Transverse colon (tissue), 4 donors: ENCODE data around the gene RHNO1. TPM values are rescaled to one million over a fixed set of nuclear protein-coding genes. Genes with fewer than 3 reads are reported as not detected.

Experiments
- DNase-seq: peaks from one replicate; pipeline ENCODE4 v3.0.0-alpha.2; 2019
- H3K27ac ChIP-seq, 4 donors: fragments of 200-600 bp; sonication (generic); 2 replicates each; pipeline ENCODE4 v1.5.1; 2016 to 2018; ENCODE audit warnings: inconsistent platforms in 4 of 4
- H3K27me3 ChIP-seq: fragments of 200-600 bp; sonication (generic); 2 replicates; pipeline ENCODE4 v1.5.1; 2017; ENCODE audit warnings: inconsistent platforms
- H3K36me3 ChIP-seq, 4 donors: fragments of 200-600 bp; sonication (generic); 2 replicates each; pipeline ENCODE4 v1.5.1; 2017 to 2019; ENCODE audit warnings: inconsistent platforms in 4 of 4
- H3K4me1 ChIP-seq, 4 donors: fragments of 200-600 bp; sonication (generic); 2 replicates each; pipeline ENCODE4 v1.5.1; 2017 to 2020; ENCODE audit warnings: inconsistent platforms in 4 of 4
- H3K4me3 ChIP-seq, 4 donors: fragments of 200-600 bp; sonication (generic); 1 replicate in 1 of 4; 2 replicates in 3 of 4; pipeline versions ENCODE4 v1.5.1 to v1.6.1; 2017 to 2019; ENCODE audit warnings: inconsistent platforms in 4 of 4
- H3K9me3 ChIP-seq, 2 donors: fragments of 200-600 bp; sonication (generic); 2 replicates each; pipeline ENCODE4 v1.5.1; 2017 to 2019; ENCODE audit warnings: inconsistent platforms in 2 of 2
- EP300 ChIP-seq: sonication (generic); formaldehyde crosslinking; IDR thresholded peaks from one replicate; pipeline ENCODE4 v1.6.1; 2017; ENCODE audit warnings: antibody characterized with exemption, low read depth
- POLR2AphosphoS5 ChIP-seq, 3 donors: sonication (generic); formaldehyde crosslinking; IDR thresholded peaks; one replicate each; pipeline ENCODE4 v1.6.1; 2016; ENCODE audit warnings: antibody characterized with exemption in 3 of 3
- WGBS, 2 donors: methylation state at CpG; one replicate each; pipeline ENCODE4 v1.1.5; 2018; ENCODE audit warnings: low coverage in 1 of 2; 5-methylcytosine and 5-hydroxymethylcytosine counted together
- in situ Hi-C, 4 donors: fragments of 200-750 bp; cut with MboI; loops; one replicate each; pipeline versions ENCODE4 v1.15.0 to v1.15.1; 2017; ENCODE audit warnings: low sequenced_read_pairs in 3 of 4, low pct_ligation_motif_present in 1 of 4, low pct_unique_long_range_greater_than_20kb in 1 of 4
- intact Hi-C: fragments of 100-400 bp; cut with DNase I; formaldehyde crosslinking; loops from one replicate; pipeline ENCODE4 v1.15.1; 2023; ENCODE audit warnings: low total_unique reads
- total RNA-seq, 4 donors: library from RNA; depleted of rRNA; stranded (reverse); fragments of >200 nt; gene quantifications; one replicate each; pipeline ENCODE4 v1.1.0, GENCODE V29; 2016

The RHNO1 gene
- total RNA-seq, 4 donors from 2014 or later: 5.4 to 16.8 (median 8.6) TPM

DNA sequence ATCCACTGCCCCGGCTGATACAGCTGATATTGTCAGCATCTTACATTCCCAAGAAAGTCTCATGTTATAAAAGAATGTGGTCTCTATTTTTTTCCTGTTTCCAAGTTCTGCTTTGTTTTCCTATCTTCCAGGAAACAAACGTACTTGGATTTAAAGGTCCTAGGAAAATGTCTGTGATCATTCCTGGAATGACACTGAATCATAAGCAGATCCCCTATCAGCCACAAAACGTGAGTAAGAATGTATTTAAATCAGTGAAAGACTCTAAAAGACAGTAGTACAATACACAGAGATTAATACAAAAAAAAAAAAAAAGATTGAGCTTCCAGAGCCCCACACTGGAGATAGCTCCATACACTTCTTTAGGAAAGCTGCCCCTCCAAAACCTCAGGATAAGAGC lies 60.5 kb downstream of the RHNO1 start:
- no peak overlapping the region for H3K27ac ChIP-seq
- DNase-seq: no peak
- no peak overlapping the region for H3K4me3 ChIP-seq
- in situ Hi-C loops (no loop called here), intact Hi-C loops (no loop called here)
- no peaks in the 10 kb centered on the region for H3K27me3 ChIP-seq
- no peaks in the 10 kb centered on the region for H3K9me3 ChIP-seq
- TF ChIP-seq EP300: no peak
- no peak for TF ChIP-seq POLR2AphosphoS5 (IDR thresholded peaks at IDR 0.05)
- WGBS, 2 donors: 73 to 84% methylated on average over 3 of the region's 3 CpGs
- peaks cover 0 to 36% (median 13%) of the 10 kb centered on the region in 4 donors for H3K36me3 ChIP-seq
- no peaks in the 10 kb centered on the region for H3K4me1 ChIP-seq

Other genes starting within 250 kb of the RHNO1 start
- 10 to 100 TPM; 35.4 to 82.4 (median 49.2) TPM for gene FKBP4, start 82.3 kb upstream of the RHNO1 start, total RNA-seq
- 10 to 100 TPM; 29.5 to 90.6 (median 48.4) TPM for gene ITFG2, start 64.6 kb upstream of the RHNO1 start, total RNA-seq
- under 1 TPM in 3 of 4 donors, not detected in 1; 0.14 to 0.32 (median 0.20) TPM for gene NRIP2, start 42.2 kb upstream of the RHNO1 start, total RNA-seq
- gene TEX52, start 20.2 kb upstream of the RHNO1 start, total RNA-seq: not detected
- gene FOXM1, start within 50 bp of the RHNO1 start, total RNA-seq: 1 to 10 TPM in 3 of 4 donors, not detected in 1; 1.6 to 5.2 (median 2.2) TPM
- 10 to 100 TPM in 3 of 4 donors, 1 to 10 TPM in 1; 7.4 to 21.3 (median 16.9) TPM for gene TULP3, start 13.7 kb downstream of the RHNO1 start, total RNA-seq
- 10 to 100 TPM in 1 of 4 donors, 1 to 10 TPM in 3; 4.2 to 29.7 (median 6.3) TPM for gene TEAD4, start 82.2 kb downstream of the RHNO1 start, total RNA-seq
- 1 to 10 TPM; 4.2 to 9.3 (median 6.1) TPM for gene TSPAN9, start 200.2 kb downstream of the RHNO1 start, total RNA-seq